Mammary epithelial cell (primary cell): ENCODE data around the gene ZNF101.
"Not testable (repeated sequence)": the region's sequence is repeated elsewhere in the genome, so short reads cannot be mapped to it uniquely, and the experiment has no call there.

Source experiments
- EZH2 ChIP-seq: IDR thresholded peaks from 2 replicates; pipeline ENCODE4 v1.6.1; 2012; ENCODE audit warnings: low read length, inconsistent platforms, borderline replicate concordance
- TF ChIP-seq, protein P1 (sequence below), 2 donors: IDR thresholded peaks in 1 of 2; conservative IDR thresholded peaks in 1 of 2; 2 replicates each; pipeline ENCODE4 v1.5.1; 2011 to 2012; ENCODE audit warnings: inconsistent platforms in 2 of 2, low read length in 2 of 2, mild to moderate bottlenecking in 2 of 2, control low read depth in 1 of 2, low read depth in 1 of 2; ENCODE audit not compliant: insufficient read depth in 1 of 2; ENCODE audit errors: extremely low read depth in 1 of 2

DNA sequence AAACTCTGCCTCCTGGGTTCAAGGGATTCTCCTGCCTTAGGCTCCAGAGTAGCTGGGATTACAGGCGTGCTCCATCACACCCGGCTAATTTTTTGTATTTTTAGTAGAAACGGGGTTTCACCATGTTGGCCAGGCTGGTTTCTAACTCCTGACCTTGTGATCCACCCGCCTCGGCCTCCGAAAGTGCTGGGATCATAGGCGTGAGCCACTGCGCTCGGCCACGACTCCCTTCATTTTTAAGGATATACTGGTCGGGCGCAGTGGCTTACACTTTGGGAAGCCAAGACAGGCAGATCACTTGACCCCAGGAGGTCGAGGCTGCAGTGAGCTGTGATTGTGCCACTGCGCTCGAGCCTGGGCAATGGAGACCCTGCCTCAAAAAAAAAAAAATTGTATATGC lies 17.5 kb downstream of the ZNF101 start:
- TF ChIP-seq EZH2: not testable (repeated sequence)
- TF ChIP-seq, protein P1, sequence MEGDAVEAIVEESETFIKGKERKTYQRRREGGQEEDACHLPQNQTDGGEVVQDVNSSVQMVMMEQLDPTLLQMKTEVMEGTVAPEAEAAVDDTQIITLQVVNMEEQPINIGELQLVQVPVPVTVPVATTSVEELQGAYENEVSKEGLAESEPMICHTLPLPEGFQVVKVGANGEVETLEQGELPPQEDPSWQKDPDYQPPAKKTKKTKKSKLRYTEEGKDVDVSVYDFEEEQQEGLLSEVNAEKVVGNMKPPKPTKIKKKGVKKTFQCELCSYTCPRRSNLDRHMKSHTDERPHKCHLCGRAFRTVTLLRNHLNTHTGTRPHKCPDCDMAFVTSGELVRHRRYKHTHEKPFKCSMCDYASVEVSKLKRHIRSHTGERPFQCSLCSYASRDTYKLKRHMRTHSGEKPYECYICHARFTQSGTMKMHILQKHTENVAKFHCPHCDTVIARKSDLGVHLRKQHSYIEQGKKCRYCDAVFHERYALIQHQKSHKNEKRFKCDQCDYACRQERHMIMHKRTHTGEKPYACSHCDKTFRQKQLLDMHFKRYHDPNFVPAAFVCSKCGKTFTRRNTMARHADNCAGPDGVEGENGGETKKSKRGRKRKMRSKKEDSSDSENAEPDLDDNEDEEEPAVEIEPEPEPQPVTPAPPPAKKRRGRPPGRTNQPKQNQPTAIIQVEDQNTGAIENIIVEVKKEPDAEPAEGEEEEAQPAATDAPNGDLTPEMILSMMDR (conservative IDR thresholded peaks at IDR 0.05 in 1 of 2, IDR thresholded peaks at IDR 0.05 in 1 of 2; ENCODE audit: extremely low read depth in 1 of 2, insufficient read depth in 1 of 2, low read depth in 1 of 2, low read length in 2 of 2): not testable (repeated sequence)
